ACC112 (cell line): ENCODE measurements around the gene CHKA.

Experiments
- H2AFZ ChIP-seq: fragments of 200-600 bp; sonication (generic); one replicate; pipeline ENCODE4 v1.6.0; 2017; ENCODE audit warnings: antibody characterized with exemption, low read length; ENCODE audit not compliant: unreplicated experiment
- H3K27ac ChIP-seq: fragments of 200-600 bp; sonication (generic); 2 replicates; pipeline ENCODE4 v1.5.1; 2014; ENCODE audit warnings: low read depth, mild to moderate bottlenecking, antibody characterized with exemption, low read length, moderate library complexity
- H3K27me3 ChIP-seq: fragments of 200-600 bp; sonication (generic); 2 replicates; pipeline ENCODE4 v1.6.1; 2014; ENCODE audit warnings: mild to moderate bottlenecking, antibody characterized with exemption, low read length, moderate library complexity, mixed read lengths; ENCODE audit not compliant: insufficient read depth
- H3K36me3 ChIP-seq: fragments of 200-600 bp; sonication (generic); 2 replicates; pipeline ENCODE4 v1.6.1; 2016; ENCODE audit warnings: mild to moderate bottlenecking, antibody characterized with exemption, low read length, moderate library complexity, mixed read lengths; ENCODE audit not compliant: insufficient read depth
- H3K4me1 ChIP-seq: fragments of 200-600 bp; sonication (generic); one replicate; pipeline ENCODE4 v1.6.1; 2016; ENCODE audit warnings: low read length, mixed read lengths; ENCODE audit not compliant: insufficient read depth, unreplicated experiment, control insufficient read depth
- H3K4me3 ChIP-seq: fragments of 200-600 bp; sonication (generic); 2 replicates; pipeline ENCODE4 v1.5.1; 2014; ENCODE audit warnings: mild to moderate bottlenecking, low read depth, low read length
- H3K79me2 ChIP-seq: fragments of 200-600 bp; sonication (generic); one replicate; pipeline ENCODE4 v1.6.0; 2016; ENCODE audit warnings: low read length; ENCODE audit not compliant: control insufficient read depth, unreplicated experiment, insufficient read depth

The CHKA gene

GRCh38 chr11:68142441-68143309 lies 21.5 kb upstream of the CHKA start:
- peaks cover 10% of the 10 kb centered on the region for H3K4me1 ChIP-seq

GRCh38 chr11:68142028-68142412 lies 20.8 kb upstream of the CHKA start:
- peaks cover 6% of the 10 kb centered on the region for H3K4me1 ChIP-seq
- H3K4me3 ChIP-seq: no peak overlapping the region
- no peak overlapping the region for H3K27ac ChIP-seq
- H2AFZ ChIP-seq: no peak overlapping the region
- no peaks in the 10 kb centered on the region for H3K27me3 ChIP-seq
- H3K79me2 ChIP-seq: no peaks in the 10 kb centered on the region
- no peaks in the 10 kb centered on the region for H3K36me3 ChIP-seq

More at GRCh38 chr11:68142441-68143309, 21.5 kb upstream of the CHKA start:
- Histone ChIP-seq H3K27ac (no peak overlapping the region), H2AFZ (no peak overlapping the region), H3K4me3 (no peak overlapping the region), H3K79me2 (no peaks in the 10 kb centered on the region), H3K36me3 (no peaks in the 10 kb centered on the region), H3K27me3 (no peaks in the 10 kb centered on the region)

GRCh38 chr11:68141246-68142027 lies 20.2 kb upstream of the CHKA start:
- Histone ChIP-seq H3K4me1 (peaks cover under 1% of the 10 kb centered on the region), H3K36me3 (no peaks in the 10 kb centered on the region), H3K27ac (no peak overlapping the region)

GRCh38 chr11:68140496-68141245 lies 19.5 kb upstream of the CHKA start:
- Histone ChIP-seq H3K79me2 (no peaks in the 10 kb centered on the region), H3K27me3 (no peaks in the 10 kb centered on the region), H3K36me3 (no peaks in the 10 kb centered on the region), H2AFZ (no peak overlapping the region), H3K4me3 (no peak overlapping the region), H3K27ac (no peak overlapping the region), H3K4me1 (no peaks in the 10 kb centered on the region)

More at GRCh38 chr11:68141246-68142027, 20.2 kb upstream of the CHKA start:
- Histone ChIP-seq H3K79me2 (no peaks in the 10 kb centered on the region), H2AFZ (no peak overlapping the region), H3K4me3 (no peak overlapping the region), H3K27me3 (no peaks in the 10 kb centered on the region)

- Histone ChIP-seq H3K36me3 (no peaks in the 10 kb centered on the region), H2AFZ (no peak overlapping the region), H3K27ac (no peak overlapping the region), H3K4me1 (no peaks in the 10 kb centered on the region), H3K4me3 (no peak overlapping the region), H3K27me3 (no peaks in the 10 kb centered on the region), H3K79me2 (no peaks in the 10 kb centered on the region)
These were observed 17.0 kb upstream of the CHKA start for GRCh38 chr11:68138237-68138636.

GRCh38 chr11:68137833-68138232 lies 16.6 kb upstream of the CHKA start:
- Histone ChIP-seq H3K36me3 (no peaks in the 10 kb centered on the region), H3K4me1 (no peaks in the 10 kb centered on the region), H3K27me3 (no peaks in the 10 kb centered on the region), H2AFZ (peak overlapping the region; percentile 69), H3K4me3 (no peak overlapping the region), H3K27ac (no peak overlapping the region), H3K79me2 (no peaks in the 10 kb centered on the region)

GRCh38 chr11:68136866-68137265 lies 15.7 kb upstream of the CHKA start:
- H3K27me3 ChIP-seq: no peaks in the 10 kb centered on the region
- H3K27ac ChIP-seq: no peak overlapping the region

GRCh38 chr11:68135161-68135560 lies 14.0 kb upstream of the CHKA start:
- Histone ChIP-seq H3K36me3 (no peaks in the 10 kb centered on the region), H3K27ac (no peak overlapping the region), H3K4me3 (no peak overlapping the region), H3K79me2 (no peaks in the 10 kb centered on the region), H3K4me1 (no peaks in the 10 kb centered on the region), H2AFZ (no peak overlapping the region), H3K27me3 (no peaks in the 10 kb centered on the region)

More at GRCh38 chr11:68136866-68137265, 15.7 kb upstream of the CHKA start:
- no peaks in the 10 kb centered on the region for H3K79me2 ChIP-seq
- no peak overlapping the region for H3K4me3 ChIP-seq
- no peaks in the 10 kb centered on the region for H3K36me3 ChIP-seq
- H3K4me1 ChIP-seq: no peaks in the 10 kb centered on the region
- H2AFZ ChIP-seq: no peak overlapping the region

GRCh38 chr11:68133761-68134160 lies 12.6 kb upstream of the CHKA start:
- no peak overlapping the region for H3K4me3 ChIP-seq
- H3K27ac ChIP-seq: no peak overlapping the region
- H3K27me3 ChIP-seq: no peaks in the 10 kb centered on the region
- H3K36me3 ChIP-seq: no peaks in the 10 kb centered on the region
- H2AFZ ChIP-seq: no peak overlapping the region
- no peaks in the 10 kb centered on the region for H3K4me1 ChIP-seq
- H3K79me2 ChIP-seq: no peaks in the 10 kb centered on the region

- Histone ChIP-seq H3K79me2 (no peaks in the 10 kb centered on the region), H3K4me1 (no peaks in the 10 kb centered on the region), H2AFZ (no peak overlapping the region), H3K27ac (no peak overlapping the region), H3K36me3 (no peaks in the 10 kb centered on the region), H3K27me3 (no peaks in the 10 kb centered on the region), H3K4me3 (no peak overlapping the region)
These were observed 8.9 kb upstream of the CHKA start for GRCh38 chr11:68130121-68130520.
